GM23338 (cell line): ENCODE results near the gene PTPRN2. TPM values are rescaled to one million over a fixed set of nuclear protein-coding genes. Genes with fewer than 3 reads are reported as not detected.

Experiments used
- ATAC-seq: fragments of 200-7000 bp; cut with Tn5 transposase; 3 replicates; pipeline ENCODE4 v1.9.1; 2020
- DNase-seq: peaks from one replicate; pipeline ENCODE4 v3.0.0-alpha.2; 2015; ENCODE audit warnings: low spot score
- H2AFZ ChIP-seq: fragments of 200-600 bp; sonication (generic); 2 replicates; pipeline ENCODE4 v1.8.0; 2016; ENCODE audit warnings: antibody characterized with exemption, mild to moderate bottlenecking, moderate library complexity
- H3F3A ChIP-seq: fragments of 200-600 bp; sonication (generic); replicated peaks from 2 replicates; pipeline ENCODE4 v1.8.0; 2017; ENCODE audit warnings: antibody characterized with exemption, mixed run types, low read depth
- H3K27ac ChIP-seq: fragments of 200-600 bp; sonication (generic); 2 replicates; pipeline ENCODE4 v1.6.1; 2016; ENCODE audit warnings: low read depth
- H3K27me3 ChIP-seq: fragments of 200-600 bp; sonication (generic); 2 replicates; pipeline ENCODE4 v1.8.0; 2016; ENCODE audit warnings: mild to moderate bottlenecking, mixed run types, moderate library complexity; ENCODE audit not compliant: insufficient read depth
- H3K36me3 ChIP-seq: fragments of 200-600 bp; sonication (generic); 2 replicates; pipeline ENCODE4 v1.8.0; 2016; ENCODE audit warnings: mild to moderate bottlenecking; ENCODE audit not compliant: insufficient read depth
- H3K4me1 ChIP-seq: fragments of 200-600 bp; sonication (generic); 2 replicates; pipeline ENCODE4 v1.8.0; 2016; ENCODE audit warnings: mild to moderate bottlenecking, moderate library complexity; ENCODE audit not compliant: insufficient read depth
- H3K4me2 ChIP-seq: fragments of 200-600 bp; sonication (generic); 2 replicates; pipeline ENCODE4 v1.7.1; 2017; ENCODE audit warnings: mixed run types
- H3K4me3 ChIP-seq: fragments of 200-600 bp; sonication (generic); 2 replicates; pipeline ENCODE4 v1.6.1; 2016; ENCODE audit warnings: mixed run types
- H3K79me2 ChIP-seq: fragments of 200-600 bp; sonication (generic); replicated peaks from 2 replicates; pipeline ENCODE4 v1.8.0; 2017; ENCODE audit warnings: mild to moderate bottlenecking; ENCODE audit not compliant: insufficient read depth
- H3K9me2 ChIP-seq: fragments of 200-600 bp; sonication (generic); 2 replicates; pipeline ENCODE4 v1.8.0; 2017; ENCODE audit not compliant: insufficient read depth
- H4K20me1 ChIP-seq: fragments of 200-600 bp; sonication (generic); replicated peaks from 2 replicates; pipeline ENCODE4 v1.8.0; 2017; ENCODE audit warnings: mild to moderate bottlenecking; ENCODE audit not compliant: insufficient read depth
- H3K27ac Mint-ChIP-seq: 2 replicates; pipeline ENCODE4 v1.8.0; 2020; ENCODE audit warnings: inconsistent platforms, mild to moderate bottlenecking, moderate library complexity, mixed read lengths
- H3K27me3 Mint-ChIP-seq: 3 replicates; pipeline ENCODE4 v1.8.0; 2022; ENCODE audit warnings: low read depth, mild to moderate bottlenecking, moderate library complexity, mixed read lengths, inconsistent platforms; ENCODE audit not compliant: insufficient read depth, poor library complexity
- H3K36me3 Mint-ChIP-seq: 3 replicates; pipeline ENCODE4 v1.8.0; 2021; ENCODE audit warnings: low read depth, mild to moderate bottlenecking, inconsistent platforms, moderate library complexity, mixed read lengths
- H3K4me1 Mint-ChIP-seq: 3 replicates; pipeline ENCODE4 v1.8.0; 2020; ENCODE audit warnings: mild to moderate bottlenecking, inconsistent platforms, mixed read lengths
- H3K4me3 Mint-ChIP-seq: 3 replicates; pipeline ENCODE4 v1.8.0; 2021; ENCODE audit warnings: moderate library complexity, mild to moderate bottlenecking, inconsistent platforms, mixed read lengths
- H3K9me3 Mint-ChIP-seq: 3 replicates; pipeline ENCODE4 v1.8.0; 2020; ENCODE audit warnings: moderate library complexity, mild to moderate bottlenecking, inconsistent platforms, mixed read lengths
- EZH2 ChIP-seq: fragments of 200-600 bp; sonication (generic); IDR thresholded peaks from one replicate; pipeline ENCODE4 v1.8.0; 2017; ENCODE audit warnings: antibody characterized with exemption, mild to moderate bottlenecking, low read depth; ENCODE audit not compliant: unreplicated experiment
- JUNB ChIP-seq: IDR thresholded peaks from one replicate; pipeline ENCODE4 v1.6.1; 2016; ENCODE audit warnings: antibody characterized with exemption; ENCODE audit not compliant: unreplicated experiment
- NANOG ChIP-seq: IDR thresholded peaks from 2 replicates; pipeline ENCODE4 v1.6.1; 2016; ENCODE audit warnings: antibody characterized with exemption, borderline replicate concordance
- POLR2AphosphoS5 ChIP-seq: IDR thresholded peaks from 2 replicates; pipeline ENCODE4 v1.6.1; 2016; ENCODE audit warnings: antibody characterized with exemption, low read depth
- ZNF114 ChIP-seq: fragments of 250-450 bp; sonication (Bioruptor Pico); IDR thresholded peaks from 2 replicates; pipeline ENCODE4 v1.5.0; 2020; ENCODE audit warnings: mild to moderate bottlenecking, moderate library complexity
- polyA plus RNA-seq: library from polyadenylated mRNA; unstranded; fragments of >200 nt; fragmentation: Nextera tagmentation; extraction: Ambion mirVana; gene quantifications from 2 replicates; pipeline ENCODE4 v1.2.1, GENCODE V29; 2016
- total RNA-seq: library from RNA; depleted of rRNA; stranded (reverse); fragments of >200 nt; shearing (Covaris generic); gene quantifications from 2 replicates; pipeline ENCODE4 v1.2.3, GENCODE V29; 2014
- TF ChIP-seq, protein P1 (sequence below): IDR thresholded peaks from one replicate; pipeline ENCODE4 v1.6.1; 2018; ENCODE audit warnings: antibody characterized with exemption; ENCODE audit not compliant: unreplicated experiment
- TF ChIP-seq, protein P2 (sequence below), 2 experiments: fragments of 200-600 bp in 1 of 2; sonication (generic) in 1 of 2; conservative IDR thresholded peaks; 2 replicates each; pipeline versions ENCODE4 v1.5.1 to v1.6.1; 2016 to 2017; ENCODE audit warnings: antibody characterized with exemption in 2 of 2, low read depth in 2 of 2, mild to moderate bottlenecking in 2 of 2, moderate library complexity in 1 of 2
- TF ChIP-seq, protein P3 (sequence below): IDR thresholded peaks from 2 replicates; pipeline ENCODE4 v1.6.1; 2016; ENCODE audit warnings: antibody characterized with exemption

Gene PTPRN2
- total and polyA plus RNA-seq, 2 experiments from 2014 or later: 0.87 to 4.0 TPM

DNA sequence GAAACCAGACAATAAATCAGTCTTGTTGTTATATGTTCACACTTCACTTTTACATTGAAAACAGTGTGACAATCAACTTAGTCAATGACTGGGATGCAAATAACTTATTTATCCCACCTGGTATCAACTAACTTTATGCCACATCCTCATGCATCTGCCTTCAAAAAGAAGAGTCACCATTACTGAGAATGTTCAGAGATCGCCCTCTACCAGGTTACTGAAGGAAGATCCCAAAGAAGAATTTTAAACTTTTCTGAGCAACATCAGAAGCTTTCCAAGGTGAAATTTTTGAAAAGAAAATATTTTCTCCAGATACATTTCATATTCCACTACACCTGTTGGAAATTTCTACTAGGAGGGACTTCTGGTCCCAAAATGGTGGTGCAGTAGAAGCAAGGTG is 359.5 kb downstream of the PTPRN2 start:
- H3K27me3 Mint-ChIP-seq: peaks cover 8% of the 10 kb centered on the region
- Histone ChIP-seq H3K36me3 (peaks cover 6% of the 10 kb centered on the region; the same call in 1 of the 2 replicates), H3K4me2 (no peak overlapping the region), H3K79me2 (no peaks in the 10 kb centered on the region), H2AFZ (no peak overlapping the region), H4K20me1 (no peaks in the 10 kb centered on the region), H3K27me3 (no peaks in the 10 kb centered on the region), H3K27ac (no peak overlapping the region), H3K4me3 (no peak overlapping the region), H3K9me2 (no peaks in the 10 kb centered on the region), H3K4me1 (no peaks in the 10 kb centered on the region), H3F3A (no peaks in the 10 kb centered on the region)
- no peaks in the 10 kb centered on the region for H3K4me1 Mint-ChIP-seq
- peaks cover 56% of the 10 kb centered on the region for H3K36me3 Mint-ChIP-seq
- TF ChIP-seq ZNF114 (CRISPR knock-in tag): no peak
- TF ChIP-seq, protein P1, sequence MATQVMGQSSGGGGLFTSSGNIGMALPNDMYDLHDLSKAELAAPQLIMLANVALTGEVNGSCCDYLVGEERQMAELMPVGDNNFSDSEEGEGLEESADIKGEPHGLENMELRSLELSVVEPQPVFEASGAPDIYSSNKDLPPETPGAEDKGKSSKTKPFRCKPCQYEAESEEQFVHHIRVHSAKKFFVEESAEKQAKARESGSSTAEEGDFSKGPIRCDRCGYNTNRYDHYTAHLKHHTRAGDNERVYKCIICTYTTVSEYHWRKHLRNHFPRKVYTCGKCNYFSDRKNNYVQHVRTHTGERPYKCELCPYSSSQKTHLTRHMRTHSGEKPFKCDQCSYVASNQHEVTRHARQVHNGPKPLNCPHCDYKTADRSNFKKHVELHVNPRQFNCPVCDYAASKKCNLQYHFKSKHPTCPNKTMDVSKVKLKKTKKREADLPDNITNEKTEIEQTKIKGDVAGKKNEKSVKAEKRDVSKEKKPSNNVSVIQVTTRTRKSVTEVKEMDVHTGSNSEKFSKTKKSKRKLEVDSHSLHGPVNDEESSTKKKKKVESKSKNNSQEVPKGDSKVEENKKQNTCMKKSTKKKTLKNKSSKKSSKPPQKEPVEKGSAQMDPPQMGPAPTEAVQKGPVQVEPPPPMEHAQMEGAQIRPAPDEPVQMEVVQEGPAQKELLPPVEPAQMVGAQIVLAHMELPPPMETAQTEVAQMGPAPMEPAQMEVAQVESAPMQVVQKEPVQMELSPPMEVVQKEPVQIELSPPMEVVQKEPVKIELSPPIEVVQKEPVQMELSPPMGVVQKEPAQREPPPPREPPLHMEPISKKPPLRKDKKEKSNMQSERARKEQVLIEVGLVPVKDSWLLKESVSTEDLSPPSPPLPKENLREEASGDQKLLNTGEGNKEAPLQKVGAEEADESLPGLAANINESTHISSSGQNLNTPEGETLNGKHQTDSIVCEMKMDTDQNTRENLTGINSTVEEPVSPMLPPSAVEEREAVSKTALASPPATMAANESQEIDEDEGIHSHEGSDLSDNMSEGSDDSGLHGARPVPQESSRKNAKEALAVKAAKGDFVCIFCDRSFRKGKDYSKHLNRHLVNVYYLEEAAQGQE: no peak
- TF ChIP-seq, protein P2, sequence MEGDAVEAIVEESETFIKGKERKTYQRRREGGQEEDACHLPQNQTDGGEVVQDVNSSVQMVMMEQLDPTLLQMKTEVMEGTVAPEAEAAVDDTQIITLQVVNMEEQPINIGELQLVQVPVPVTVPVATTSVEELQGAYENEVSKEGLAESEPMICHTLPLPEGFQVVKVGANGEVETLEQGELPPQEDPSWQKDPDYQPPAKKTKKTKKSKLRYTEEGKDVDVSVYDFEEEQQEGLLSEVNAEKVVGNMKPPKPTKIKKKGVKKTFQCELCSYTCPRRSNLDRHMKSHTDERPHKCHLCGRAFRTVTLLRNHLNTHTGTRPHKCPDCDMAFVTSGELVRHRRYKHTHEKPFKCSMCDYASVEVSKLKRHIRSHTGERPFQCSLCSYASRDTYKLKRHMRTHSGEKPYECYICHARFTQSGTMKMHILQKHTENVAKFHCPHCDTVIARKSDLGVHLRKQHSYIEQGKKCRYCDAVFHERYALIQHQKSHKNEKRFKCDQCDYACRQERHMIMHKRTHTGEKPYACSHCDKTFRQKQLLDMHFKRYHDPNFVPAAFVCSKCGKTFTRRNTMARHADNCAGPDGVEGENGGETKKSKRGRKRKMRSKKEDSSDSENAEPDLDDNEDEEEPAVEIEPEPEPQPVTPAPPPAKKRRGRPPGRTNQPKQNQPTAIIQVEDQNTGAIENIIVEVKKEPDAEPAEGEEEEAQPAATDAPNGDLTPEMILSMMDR (conservative IDR thresholded peaks at IDR 0.05; ENCODE audit: low read depth in 2 of 2): peak in 1 of 2 experiments; percentile 17; a peak in 1 of 4 replicates
- TF ChIP-seq, protein P3, sequence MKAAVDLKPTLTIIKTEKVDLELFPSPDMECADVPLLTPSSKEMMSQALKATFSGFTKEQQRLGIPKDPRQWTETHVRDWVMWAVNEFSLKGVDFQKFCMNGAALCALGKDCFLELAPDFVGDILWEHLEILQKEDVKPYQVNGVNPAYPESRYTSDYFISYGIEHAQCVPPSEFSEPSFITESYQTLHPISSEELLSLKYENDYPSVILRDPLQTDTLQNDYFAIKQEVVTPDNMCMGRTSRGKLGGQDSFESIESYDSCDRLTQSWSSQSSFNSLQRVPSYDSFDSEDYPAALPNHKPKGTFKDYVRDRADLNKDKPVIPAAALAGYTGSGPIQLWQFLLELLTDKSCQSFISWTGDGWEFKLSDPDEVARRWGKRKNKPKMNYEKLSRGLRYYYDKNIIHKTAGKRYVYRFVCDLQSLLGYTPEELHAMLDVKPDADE: no peak
- no peak for TF ChIP-seq EZH2
- no peak overlapping the region for H3K27ac Mint-ChIP-seq
- DNase-seq: peak; percentile 1
- H3K9me3 Mint-ChIP-seq: peaks cover 100% of the 10 kb centered on the region
- ATAC-seq: no peak
- H3K4me3 Mint-ChIP-seq: no peak overlapping the region

DNA sequence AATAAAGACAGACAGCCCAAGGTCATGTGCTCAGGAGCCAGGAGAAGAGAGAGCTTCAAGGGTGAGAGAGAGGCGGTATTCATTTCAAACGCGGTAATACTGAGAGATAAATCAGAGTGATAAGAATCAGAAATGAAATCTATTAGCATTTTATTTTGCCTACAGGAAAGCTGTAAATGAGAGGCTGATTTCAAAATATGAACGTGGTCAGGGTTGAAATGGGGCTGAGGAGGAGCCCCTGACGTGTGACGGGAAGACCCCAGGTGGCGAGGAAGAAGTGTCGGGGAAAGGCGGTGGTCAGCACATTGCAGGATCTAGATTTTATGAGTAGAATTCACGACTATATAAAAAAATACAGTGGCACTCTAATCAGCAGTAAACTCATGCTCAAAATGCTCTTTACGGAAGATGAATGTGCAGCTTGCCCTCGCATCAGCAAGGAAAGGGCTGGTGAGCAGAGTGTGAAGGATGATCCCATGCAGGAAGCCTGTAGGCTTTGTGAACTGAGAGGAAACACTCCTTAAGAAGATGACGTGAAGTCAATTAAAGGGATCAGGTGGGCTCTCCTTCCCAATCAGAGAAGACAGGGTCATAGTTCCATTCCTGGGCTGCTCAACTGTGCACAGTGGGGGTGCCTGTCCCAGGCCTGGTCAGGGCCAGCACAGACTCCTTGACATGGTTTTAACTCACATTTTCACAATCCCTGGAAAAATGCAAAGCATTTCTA is 360.2 kb downstream of the PTPRN2 start:
- no peak overlapping the region for H3K27ac ChIP-seq
- H2AFZ ChIP-seq: no peak overlapping the region
- H3K4me3 ChIP-seq: no peak overlapping the region
- Mint-ChIP-seq H3K4me1 (no peaks in the 10 kb centered on the region), H3K9me3 (peaks cover 100% of the 10 kb centered on the region), H3K36me3 (peaks cover 57% of the 10 kb centered on the region), H3K27ac (no peak overlapping the region), H3K4me3 (no peak overlapping the region), H3K27me3 (peaks cover 8% of the 10 kb centered on the region)
- H3F3A ChIP-seq: no peaks in the 10 kb centered on the region
- DNase-seq: no peak
- H3K9me2 ChIP-seq: no peaks in the 10 kb centered on the region
- H4K20me1 ChIP-seq: no peaks in the 10 kb centered on the region
- no peak for ATAC-seq
- no peak overlapping the region for H3K4me2 ChIP-seq
- H3K4me1 ChIP-seq: no peaks in the 10 kb centered on the region
- H3K36me3 ChIP-seq: peaks cover 6% of the 10 kb centered on the region; the same call in 1 of the 2 replicates
- H3K79me2 ChIP-seq: no peaks in the 10 kb centered on the region
- no peaks in the 10 kb centered on the region for H3K27me3 ChIP-seq
- TF ChIP-seq, protein P1: no peak
- TF ChIP-seq EZH2: no peak
- no peak for TF ChIP-seq JUNB
- TF ChIP-seq POLR2AphosphoS5: no peak
- no peak for TF ChIP-seq NANOG
- TF ChIP-seq ZNF114 (CRISPR knock-in tag): no peak
